Psoas muscle (tissue), 8 donors: ENCODE measurements around the gene ATP6V1G2. TPM values are rescaled to one million over a fixed set of nuclear protein-coding genes. Genes with fewer than 3 reads are reported as not detected.

Experiments used
- ATAC-seq, 4 donors: fragments of 200-7000 bp; cut with Tn5 transposase; one replicate each; pipeline ENCODE4 v1.9.1; 2020; ENCODE audit warnings: moderate library complexity in 3 of 4, mild to moderate bottlenecking in 2 of 4
- DNase-seq, 2 donors: peaks; one replicate each; pipeline ENCODE4 v3.0.0-alpha.2; 2020
- H3K27ac ChIP-seq: fragments of 200-600 bp; one replicate; pipeline ENCODE4 v1.8.0; 2022
- H3K27me3 ChIP-seq, 3 donors: fragments of 200-600 bp in 1 of 3; one replicate each; pipeline versions ENCODE4 v1.6.1 to v1.8.0; 2013 to 2022; ENCODE audit warnings: low read length in 2 of 3, mild to moderate bottlenecking in 2 of 3, moderate library complexity in 1 of 3; ENCODE audit not compliant: insufficient read depth in 3 of 3
- H3K36me3 ChIP-seq, 2 donors: fragments of 200-600 bp in 1 of 2; one replicate each; pipeline versions ENCODE4 v1.6.1 to v1.8.0; 2013 to 2022; ENCODE audit warnings: low read depth in 1 of 2, mild to moderate bottlenecking in 1 of 2, moderate library complexity in 1 of 2; ENCODE audit not compliant: insufficient read depth in 1 of 2
- H3K4me1 ChIP-seq: fragments of 200-600 bp; one replicate; pipeline ENCODE4 v1.8.0; 2022
- H3K4me3 ChIP-seq: fragments of 200-600 bp; one replicate; pipeline ENCODE4 v1.8.0; 2022; ENCODE audit warnings: mild to moderate bottlenecking
- H3K9me3 ChIP-seq: fragments of 200-600 bp; one replicate; pipeline ENCODE4 v1.8.0; 2022
- WGBS, 3 donors: extraction: QIAGEN DNeasy Blood & Tissue Kit; methylation state at CpG; one replicate each; pipeline versions ENCODE4 v1.1.6 to v1.1.7; 2013; 5-methylcytosine and 5-hydroxymethylcytosine counted together
- intact Hi-C, 2 donors: fragments of 100-400 bp; cut with DNase I; formaldehyde crosslinking; loops; one replicate each; pipeline versions ENCODE4 v1.11.0 to v1.14.2; 2022
- polyA plus RNA-seq, 3 donors: library from polyadenylated mRNA; stranded (reverse); fragments of 200-250 nt; gene quantifications; one replicate each; pipeline ENCODE4 v1.2.3, GENCODE V29; 2013
- total RNA-seq, 4 donors: library from RNA; stranded (reverse); fragmentation: NEBNext Ultra II Directional in 2 of 4; extraction: Animal tissue kit (Norgen Biotek cat#: 25700) in 2 of 4; gene quantifications; one replicate each; pipeline versions ENCODE4 v1.2.1 to v1.2.4, GENCODE V29; 2021 to 2023
- TF ChIP-seq, protein P1 (sequence below): fragments of 200-600 bp; IDR thresholded peaks from one replicate; pipeline ENCODE4 v1.8.0; 2022; ENCODE audit warnings: antibody characterized with exemption
- donor health status: healthy with polysubstance abuse.
- donor health status: DM: no; HTN: no; CAD: no; lungs with moderate emphysema.
- donor health status: Bipolar disorder and iron deficiency.
- donor health status: healthy.
- donor health status: DM: yes; HTN: yes; CAD: no.
- donor health status: DM: no; HTN: no; CAD: no.
- donor health status: DM: no; HTN: no; CAD: no.
- donor health status: DM: yes; HTN: yes; CAD: no.

ATP6V1G2 gene
- total and polyA plus RNA-seq, 7 donors, result 0.66 to 4.7 (median 1.2) TPM

DNA sequence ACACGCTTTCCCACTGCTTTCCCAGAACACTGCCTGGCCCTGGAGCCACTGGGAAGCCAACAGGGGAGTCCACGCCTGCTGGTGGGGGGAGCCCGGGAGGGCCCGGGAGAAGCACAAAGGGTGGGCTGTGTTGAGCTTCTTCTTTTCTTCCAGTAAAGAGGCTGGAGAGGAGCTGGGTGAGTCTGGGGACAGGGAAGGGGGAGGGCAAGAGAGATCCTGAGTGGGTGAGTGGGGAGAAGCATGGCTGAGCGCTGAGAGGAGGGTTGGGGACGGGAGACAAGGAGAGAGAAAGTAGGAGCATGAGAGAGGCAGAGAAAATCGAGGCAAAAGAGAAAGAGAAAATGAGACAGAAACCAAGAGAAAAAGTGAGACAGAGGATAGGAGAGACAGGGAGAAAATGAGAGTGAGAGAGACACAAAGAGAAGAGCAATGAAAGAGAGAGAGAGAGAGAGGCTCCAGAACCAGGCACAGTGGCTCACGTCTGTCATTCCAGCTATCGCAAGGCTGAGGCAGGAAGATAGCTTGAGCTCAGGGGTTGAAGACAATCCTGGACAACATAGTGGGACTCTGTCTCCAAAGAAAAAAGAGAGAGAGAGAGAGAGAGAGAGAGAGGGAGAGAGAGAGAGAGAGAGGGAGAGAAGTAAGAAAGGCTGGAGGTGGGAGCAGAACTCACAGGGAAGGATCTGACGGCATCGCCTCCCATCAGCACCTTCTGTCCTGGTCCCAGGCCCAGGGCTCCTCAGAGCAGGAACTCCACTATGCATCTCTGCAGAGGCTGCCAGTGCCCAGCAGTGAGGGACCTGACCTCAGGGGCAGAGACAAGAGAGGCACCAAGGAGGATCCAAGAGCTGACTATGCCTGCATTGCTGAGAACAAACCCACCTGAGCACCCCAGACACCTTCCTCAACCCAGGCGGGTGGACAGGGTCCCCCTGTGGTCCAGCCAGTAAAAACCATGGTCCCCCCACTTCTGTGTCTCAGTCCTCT is 41.7 kb upstream of the ATP6V1G2 start:
- Histone ChIP-seq H3K4me1 (no peaks in the 10 kb centered on the region), H3K9me3 (no peaks in the 10 kb centered on the region), H3K36me3 (no peaks in the 10 kb centered on the region), H3K27ac (no peak overlapping the region), H3K4me3 (no peak overlapping the region), H3K27me3 (no peaks in the 10 kb centered on the region)
- intact Hi-C loops, result no loop called here
- DNase-seq, result no peak
- ATAC-seq, result no peak
- TF ChIP-seq, protein P1, sequence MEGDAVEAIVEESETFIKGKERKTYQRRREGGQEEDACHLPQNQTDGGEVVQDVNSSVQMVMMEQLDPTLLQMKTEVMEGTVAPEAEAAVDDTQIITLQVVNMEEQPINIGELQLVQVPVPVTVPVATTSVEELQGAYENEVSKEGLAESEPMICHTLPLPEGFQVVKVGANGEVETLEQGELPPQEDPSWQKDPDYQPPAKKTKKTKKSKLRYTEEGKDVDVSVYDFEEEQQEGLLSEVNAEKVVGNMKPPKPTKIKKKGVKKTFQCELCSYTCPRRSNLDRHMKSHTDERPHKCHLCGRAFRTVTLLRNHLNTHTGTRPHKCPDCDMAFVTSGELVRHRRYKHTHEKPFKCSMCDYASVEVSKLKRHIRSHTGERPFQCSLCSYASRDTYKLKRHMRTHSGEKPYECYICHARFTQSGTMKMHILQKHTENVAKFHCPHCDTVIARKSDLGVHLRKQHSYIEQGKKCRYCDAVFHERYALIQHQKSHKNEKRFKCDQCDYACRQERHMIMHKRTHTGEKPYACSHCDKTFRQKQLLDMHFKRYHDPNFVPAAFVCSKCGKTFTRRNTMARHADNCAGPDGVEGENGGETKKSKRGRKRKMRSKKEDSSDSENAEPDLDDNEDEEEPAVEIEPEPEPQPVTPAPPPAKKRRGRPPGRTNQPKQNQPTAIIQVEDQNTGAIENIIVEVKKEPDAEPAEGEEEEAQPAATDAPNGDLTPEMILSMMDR, result no peak
- WGBS, 3 donors, result 65 to 68% (median 66%) methylated on average over 11 to 12 of the region's 12 CpGs

DNA sequence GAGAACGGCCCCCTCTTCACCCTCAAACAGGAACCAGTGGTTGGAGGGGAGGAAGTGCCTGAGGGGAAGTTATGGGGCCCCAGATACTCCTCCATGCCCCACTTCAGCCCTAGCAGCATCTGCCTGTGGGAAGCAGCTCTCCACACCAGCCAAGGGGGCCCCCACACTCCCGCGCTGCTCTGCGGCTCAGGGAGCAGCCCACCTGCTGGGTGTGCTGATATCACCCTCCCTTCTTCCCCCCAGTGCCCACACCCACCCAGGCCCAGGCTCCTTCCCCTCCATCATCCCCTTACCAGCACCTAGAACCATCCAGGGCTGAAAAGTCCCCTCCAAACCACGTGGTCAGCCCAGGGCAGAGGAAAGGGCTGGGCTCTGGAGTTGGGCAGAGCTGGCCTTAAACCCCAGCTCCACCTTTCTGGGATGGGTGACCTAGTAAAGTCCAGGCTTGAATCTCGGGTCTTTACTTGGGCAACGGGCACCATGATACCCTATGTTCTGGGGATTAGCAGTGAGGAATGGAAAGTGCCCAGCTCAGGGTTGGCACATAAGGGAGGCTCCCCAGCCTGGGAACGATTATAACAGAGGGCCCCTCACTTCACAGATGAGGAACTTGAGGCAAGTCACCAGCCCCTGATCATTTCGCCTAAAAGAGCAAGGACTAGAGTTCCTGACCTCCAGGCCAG is 40.3 kb upstream of the ATP6V1G2 start:
- TF ChIP-seq, protein P1, result no peak
- Histone ChIP-seq H3K27ac (no peak overlapping the region), H3K4me3 (no peak overlapping the region), H3K9me3 (no peaks in the 10 kb centered on the region), H3K27me3 (no peaks in the 10 kb centered on the region), H3K36me3 (no peaks in the 10 kb centered on the region), H3K4me1 (no peaks in the 10 kb centered on the region)
- intact Hi-C loops, result no loop called here
- WGBS, 3 donors, result 48 to 64% (median 55%) methylated on average over 9 of the region's 9 CpGs
- ATAC-seq, result no peak
- no peak for DNase-seq

DNA sequence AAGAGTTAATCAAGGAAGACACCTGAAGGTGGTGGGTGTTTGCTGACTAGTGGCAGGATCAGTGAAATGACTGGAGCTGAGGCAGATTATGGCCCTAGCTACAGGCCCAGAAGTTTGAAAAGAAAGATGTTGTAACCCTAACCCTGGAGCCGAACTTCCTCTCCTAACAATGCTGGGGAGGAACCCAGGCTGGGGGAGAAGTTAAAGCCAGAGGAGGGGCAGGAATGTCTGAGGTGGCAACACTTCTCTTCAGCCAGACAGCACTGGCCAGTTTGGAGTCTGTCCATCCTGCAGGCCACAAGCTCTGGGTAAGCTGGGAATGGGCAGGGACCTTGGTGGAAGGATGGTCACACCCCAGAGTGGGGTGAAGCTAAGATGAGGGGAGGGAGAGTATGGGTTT is 39.6 kb upstream of the ATP6V1G2 start, which contains the start of gene LST1:
Gene LST1, plus strand, starts transcription at position 270 of the 400 bp plus-strand sequence. CDS start 1,023 bp downstream, outside the sequence.
- ATAC-seq, result no peak
- Histone ChIP-seq H3K27ac (no peak within 1 kb of the TSS), H3K36me3 (no peaks in the 10 kb centered on the region), H3K4me3 (peak within 1 kb of the TSS; percentile 4), H3K9me3 (no peaks in the 10 kb centered on the region), H3K27me3 (no peaks in the 10 kb centered on the region), H3K4me1 (no peaks in the 10 kb centered on the region)
- WGBS, 3 donors, result 36 to 63% (median 44%) methylated on average over 1 of the region's 1 CpG
- intact Hi-C loops, result no loop called here
- TF ChIP-seq, protein P1, result no peak
- DNase-seq, result no peak

DNA sequence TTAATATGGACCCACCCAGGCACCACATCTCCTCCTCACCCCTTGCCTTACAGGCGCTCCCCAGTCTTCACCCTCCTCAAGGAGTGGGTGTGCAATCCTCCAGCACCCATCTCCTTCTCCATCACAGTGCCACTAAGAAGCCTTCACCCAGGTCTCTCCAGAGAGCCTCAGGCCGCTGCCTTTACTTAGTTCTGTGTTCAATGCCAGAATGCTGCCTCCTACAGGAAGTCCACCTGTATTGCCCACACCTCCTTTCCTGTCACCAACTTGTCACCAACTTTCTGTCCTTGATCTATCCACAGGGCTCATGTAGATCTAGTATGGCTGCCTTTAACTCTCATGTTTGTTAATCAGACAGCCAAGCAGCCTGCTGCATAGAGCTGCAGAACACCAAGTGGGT is 39.1 kb upstream of the ATP6V1G2 start:
- H3K27ac ChIP-seq, result no peak overlapping the region
- no peaks in the 10 kb centered on the region for H3K4me1 ChIP-seq
- DNase-seq, result no peak
- TF ChIP-seq, protein P1, result no peak
- intact Hi-C loops, result no loop called here
- no peak overlapping the region for H3K4me3 ChIP-seq
- 56 to 77% (median 69%) methylated on average over 2 of the region's 2 CpGs for WGBS, 3 donors
- H3K9me3 ChIP-seq, result no peaks in the 10 kb centered on the region
- H3K27me3 ChIP-seq, result no peaks in the 10 kb centered on the region
- no peak for ATAC-seq
- no peaks in the 10 kb centered on the region for H3K36me3 ChIP-seq
